Posterior cingulate gyrus (tissue), 11 donors: ENCODE data around the gene ZNF573.

Experiments
- DNase-seq, 10 donors: peaks; one replicate each; pipeline versions ENCODE4 v3.0.0 to v3.0.0-alpha.2; 2020 to 2021; ENCODE audit warnings: mixed read lengths in 3 of 10
- intact Hi-C: fragments of 100-400 bp; cut with DNase I; formaldehyde crosslinking; loops from one replicate; pipeline ENCODE4 v1.15.1; 2023

The ZNF573 gene

GRCh38 chr19:37699057-37699456 lies 80.3 kb downstream of the ZNF573 start:
- DNase-seq, result no peak
- intact Hi-C loops, result no loop called here

DNA sequence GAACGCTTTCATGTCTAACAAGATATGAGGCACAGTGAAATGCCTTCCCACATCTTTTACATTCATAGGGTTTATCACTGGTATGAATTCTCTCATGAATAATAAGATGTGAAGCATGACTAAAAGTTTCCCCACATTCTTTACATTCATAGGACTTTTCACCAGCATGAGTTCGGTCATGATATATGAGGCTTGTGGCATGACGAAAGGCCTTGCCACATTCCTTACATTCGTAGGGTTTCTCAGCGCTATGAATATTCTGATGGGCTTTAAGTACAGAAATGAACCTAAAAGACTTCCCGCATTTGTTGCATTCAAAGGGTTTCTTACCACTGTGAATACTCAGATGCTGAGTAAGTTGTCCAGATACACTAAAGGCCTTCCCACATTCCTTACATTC lies 81.2 kb downstream of the ZNF573 start:
- intact Hi-C loops, result no loop called here

GRCh38 chr19:37695144-37695899 lies 84.1 kb downstream of the ZNF573 start:
- intact Hi-C loops, result no loop called here
- no peak for DNase-seq

More for the DNA sequence above, 81.2 kb downstream of the ZNF573 start:
- DNase-seq, result no peak

GRCh38 chr19:37692956-37693620 lies 86.3 kb downstream of the ZNF573 start:
- peak in 5 of 10 donors; percentile 4 to 43 (median 32) for DNase-seq
- intact Hi-C loops, result loop anchor here (2.0 kb wide), 1 partner anchor 26 kb away; the partner anchor contains the start of gene ZNF607

DNA sequence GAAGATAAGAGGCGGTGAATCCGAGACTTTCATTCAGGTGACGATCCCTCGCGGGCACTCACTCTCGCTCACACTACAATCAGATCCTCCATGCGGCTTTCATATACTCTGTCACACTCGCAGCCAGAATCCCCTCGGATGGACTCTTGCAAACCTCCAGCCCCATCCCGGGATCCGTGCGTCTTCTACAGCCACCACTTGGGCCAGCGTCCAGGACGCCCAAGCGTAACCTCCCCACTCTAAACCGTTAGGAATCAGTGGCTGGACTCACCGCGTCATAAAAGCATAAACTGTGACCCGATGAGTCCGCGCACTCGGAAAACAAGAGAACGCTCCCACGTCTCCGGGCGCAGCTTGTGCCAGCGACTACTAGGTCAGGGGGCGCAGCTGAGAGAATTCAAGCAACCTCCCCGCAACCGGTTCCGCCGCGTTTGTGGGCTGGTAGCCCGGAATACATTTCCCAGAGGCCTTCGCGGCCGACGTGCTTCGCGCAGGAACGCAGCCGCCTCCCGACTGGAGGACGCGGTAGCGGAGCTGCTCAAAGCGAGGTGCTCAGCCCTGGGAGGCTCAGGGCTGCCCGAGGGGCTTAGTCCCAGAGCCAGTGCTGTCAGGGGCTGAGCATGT lies 87.4 kb downstream of the ZNF573 start:
- intact Hi-C loops, result loop anchor here (2.0 kb wide), 2 partner anchors 27 to 37 kb away; partner anchors contain the start of genes ZFP30 and ZNF607
- peak; percentile 84 to 98 (median 88) for DNase-seq
